Ishikawa (cell line): ENCODE data around the gene PAPSS1.

Source experiments
- CEBPB ChIP-seq: IDR thresholded peaks from 2 replicates; pipeline ENCODE4 v1.6.1; 2012
- CREB1 ChIP-seq: IDR thresholded peaks from 2 replicates; pipeline ENCODE4 v1.6.1; 2012; ENCODE audit warnings: low read depth
- EGR1 ChIP-seq: IDR thresholded peaks from 2 replicates; pipeline ENCODE4 v1.6.1; 2012
- EP300 ChIP-seq: IDR thresholded peaks from 2 replicates; pipeline ENCODE4 v1.6.1; 2012; ENCODE audit warnings: borderline replicate concordance
- FOXM1 ChIP-seq: IDR thresholded peaks from 2 replicates; pipeline ENCODE4 v1.6.1; 2012; ENCODE audit warnings: low read depth, borderline replicate concordance
- NFIC ChIP-seq: IDR thresholded peaks from 2 replicates; pipeline ENCODE4 v1.6.1; 2012
- RAD21 ChIP-seq: IDR thresholded peaks from 2 replicates; pipeline ENCODE4 v1.6.1; 2012; ENCODE audit warnings: low read depth
- TAF1 ChIP-seq: IDR thresholded peaks from 2 replicates; pipeline ENCODE4 v1.6.1; 2012; ENCODE audit warnings: low read depth, mild to moderate bottlenecking
- TCF12 ChIP-seq: IDR thresholded peaks from 2 replicates; pipeline ENCODE4 v1.6.1; 2012; ENCODE audit warnings: low read depth
- TEAD4 ChIP-seq: IDR thresholded peaks from 2 replicates; pipeline ENCODE4 v1.6.1; 2012
- YY1 ChIP-seq: IDR thresholded peaks from 2 replicates; pipeline ENCODE4 v1.6.1; 2012; ENCODE audit warnings: low read depth
- ZBTB7A ChIP-seq: IDR thresholded peaks from 2 replicates; pipeline ENCODE4 v1.6.1; 2012; ENCODE audit warnings: low read depth
- TF ChIP-seq, protein P1 (sequence below): IDR thresholded peaks from 2 replicates; pipeline ENCODE4 v1.6.1; 2012
- TF ChIP-seq, protein P2 (sequence below): IDR thresholded peaks from 2 replicates; pipeline ENCODE4 v1.6.1; 2012; ENCODE audit warnings: low read depth, mild to moderate bottlenecking
- TF ChIP-seq, protein P3 (sequence below): IDR thresholded peaks from 2 replicates; pipeline ENCODE4 v1.6.1; 2012

The PAPSS1 gene

DNA sequence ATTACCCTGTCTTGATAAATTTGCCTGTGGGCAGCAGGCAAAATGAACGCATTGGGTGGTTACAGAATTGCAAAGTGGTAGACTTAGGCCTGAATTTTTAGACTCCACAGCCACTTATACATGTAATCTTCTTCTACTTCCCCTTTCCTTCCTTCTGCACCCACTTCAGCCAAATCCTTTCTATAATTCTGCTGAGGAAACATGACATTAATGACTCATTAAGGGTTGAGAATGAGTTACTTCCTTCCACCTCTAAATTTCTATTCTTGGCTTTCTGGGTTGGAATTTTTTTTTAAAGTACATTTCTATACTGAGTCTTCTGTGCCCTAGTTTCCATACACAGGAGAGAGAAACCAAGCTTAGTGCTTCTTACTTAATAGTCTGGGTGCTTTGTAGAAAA is 10.1 kb downstream of the PAPSS1 start:
- TF ChIP-seq TAF1, result no peak
- no peak for TF ChIP-seq FOXM1

DNA sequence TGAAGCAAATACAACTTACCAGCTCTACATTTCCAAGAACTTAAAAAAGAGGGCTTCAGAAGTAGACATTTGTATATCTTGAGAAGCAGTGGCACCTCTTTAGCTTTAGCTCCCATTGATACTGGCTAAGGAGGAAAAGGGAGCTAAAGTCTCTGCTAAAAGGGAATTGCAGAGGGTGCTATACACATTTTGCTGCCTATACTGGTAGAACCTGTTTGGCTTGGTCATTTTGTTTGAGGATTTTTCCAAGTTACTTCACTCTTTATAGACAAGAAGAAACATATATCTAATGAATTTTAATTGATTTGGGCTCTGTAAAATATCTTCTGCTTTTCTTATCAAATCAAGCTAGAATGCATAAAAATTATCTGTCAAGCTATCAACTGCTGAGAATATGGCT is 11.8 kb downstream of the PAPSS1 start:
- TF ChIP-seq EP300, result no peak
- no peak for TF ChIP-seq EGR1
- no peak for TF ChIP-seq NFIC
- no peak for TF ChIP-seq TAF1
- TF ChIP-seq, protein P1, sequence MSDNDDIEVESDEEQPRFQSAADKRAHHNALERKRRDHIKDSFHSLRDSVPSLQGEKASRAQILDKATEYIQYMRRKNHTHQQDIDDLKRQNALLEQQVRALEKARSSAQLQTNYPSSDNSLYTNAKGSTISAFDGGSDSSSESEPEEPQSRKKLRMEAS, result no peak
- no peak for TF ChIP-seq YY1
- TF ChIP-seq CREB1, result no peak
- TF ChIP-seq TEAD4, result no peak
- TF ChIP-seq RAD21, result no peak
- TF ChIP-seq ZBTB7A, result no peak
- TF ChIP-seq, protein P2, sequence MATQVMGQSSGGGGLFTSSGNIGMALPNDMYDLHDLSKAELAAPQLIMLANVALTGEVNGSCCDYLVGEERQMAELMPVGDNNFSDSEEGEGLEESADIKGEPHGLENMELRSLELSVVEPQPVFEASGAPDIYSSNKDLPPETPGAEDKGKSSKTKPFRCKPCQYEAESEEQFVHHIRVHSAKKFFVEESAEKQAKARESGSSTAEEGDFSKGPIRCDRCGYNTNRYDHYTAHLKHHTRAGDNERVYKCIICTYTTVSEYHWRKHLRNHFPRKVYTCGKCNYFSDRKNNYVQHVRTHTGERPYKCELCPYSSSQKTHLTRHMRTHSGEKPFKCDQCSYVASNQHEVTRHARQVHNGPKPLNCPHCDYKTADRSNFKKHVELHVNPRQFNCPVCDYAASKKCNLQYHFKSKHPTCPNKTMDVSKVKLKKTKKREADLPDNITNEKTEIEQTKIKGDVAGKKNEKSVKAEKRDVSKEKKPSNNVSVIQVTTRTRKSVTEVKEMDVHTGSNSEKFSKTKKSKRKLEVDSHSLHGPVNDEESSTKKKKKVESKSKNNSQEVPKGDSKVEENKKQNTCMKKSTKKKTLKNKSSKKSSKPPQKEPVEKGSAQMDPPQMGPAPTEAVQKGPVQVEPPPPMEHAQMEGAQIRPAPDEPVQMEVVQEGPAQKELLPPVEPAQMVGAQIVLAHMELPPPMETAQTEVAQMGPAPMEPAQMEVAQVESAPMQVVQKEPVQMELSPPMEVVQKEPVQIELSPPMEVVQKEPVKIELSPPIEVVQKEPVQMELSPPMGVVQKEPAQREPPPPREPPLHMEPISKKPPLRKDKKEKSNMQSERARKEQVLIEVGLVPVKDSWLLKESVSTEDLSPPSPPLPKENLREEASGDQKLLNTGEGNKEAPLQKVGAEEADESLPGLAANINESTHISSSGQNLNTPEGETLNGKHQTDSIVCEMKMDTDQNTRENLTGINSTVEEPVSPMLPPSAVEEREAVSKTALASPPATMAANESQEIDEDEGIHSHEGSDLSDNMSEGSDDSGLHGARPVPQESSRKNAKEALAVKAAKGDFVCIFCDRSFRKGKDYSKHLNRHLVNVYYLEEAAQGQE, result no peak
- no peak for TF ChIP-seq TCF12
- no peak for TF ChIP-seq FOXM1
- TF ChIP-seq CEBPB, result no peak
- TF ChIP-seq, protein P3, sequence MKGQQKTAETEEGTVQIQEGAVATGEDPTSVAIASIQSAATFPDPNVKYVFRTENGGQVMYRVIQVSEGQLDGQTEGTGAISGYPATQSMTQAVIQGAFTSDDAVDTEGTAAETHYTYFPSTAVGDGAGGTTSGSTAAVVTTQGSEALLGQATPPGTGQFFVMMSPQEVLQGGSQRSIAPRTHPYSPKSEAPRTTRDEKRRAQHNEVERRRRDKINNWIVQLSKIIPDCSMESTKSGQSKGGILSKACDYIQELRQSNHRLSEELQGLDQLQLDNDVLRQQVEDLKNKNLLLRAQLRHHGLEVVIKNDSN, result no peak

DNA sequence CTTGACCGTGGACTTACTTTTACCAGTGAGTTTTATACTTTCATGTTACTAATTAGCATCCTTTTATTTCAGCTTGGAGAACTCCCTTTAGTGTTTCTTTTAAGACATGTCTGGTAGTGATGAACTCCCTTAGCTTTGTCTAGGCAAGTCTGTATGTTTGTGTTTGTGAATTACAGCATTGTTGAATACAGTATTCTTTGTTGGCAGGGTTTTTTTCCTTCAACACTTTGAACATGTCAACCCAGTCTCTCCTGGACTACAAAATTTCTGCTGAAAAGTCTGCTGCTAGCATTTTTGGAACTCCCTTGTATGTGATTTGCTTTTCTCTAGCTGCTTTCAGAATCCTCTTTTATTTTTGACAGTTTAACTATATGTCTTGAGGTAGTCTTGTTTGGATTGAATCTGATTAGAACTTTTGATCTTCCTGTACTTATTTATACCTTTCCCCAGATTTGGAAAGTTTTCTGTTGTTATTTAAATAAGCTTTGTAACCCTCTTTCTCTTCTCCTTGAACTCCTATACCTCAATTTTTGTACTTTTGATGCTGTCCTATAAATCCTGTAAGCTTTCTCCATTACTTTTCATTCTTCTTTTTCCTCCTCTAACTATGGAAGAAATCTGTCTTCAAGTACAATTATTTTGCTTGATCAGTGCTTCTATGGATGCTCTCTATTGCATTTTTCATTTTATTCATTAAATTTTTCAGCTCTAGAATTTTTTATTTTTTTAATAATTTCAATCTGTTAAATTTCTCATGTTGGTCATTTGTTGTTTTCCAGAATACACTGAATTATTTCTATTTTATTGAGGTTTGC is 14.1 kb downstream of the PAPSS1 start:
- TF ChIP-seq TEAD4 (no peak), NFIC (no peak), EGR1 (no peak), CEBPB (no peak), EP300 (no peak), RAD21 (no peak), TAF1 (no peak), ZBTB7A (no peak), CREB1 (no peak), FOXM1 (no peak), YY1 (no peak), TCF12 (no peak)
- TF ChIP-seq, protein P1, result no peak
- TF ChIP-seq, protein P3, result no peak
- TF ChIP-seq, protein P2, result no peak

DNA sequence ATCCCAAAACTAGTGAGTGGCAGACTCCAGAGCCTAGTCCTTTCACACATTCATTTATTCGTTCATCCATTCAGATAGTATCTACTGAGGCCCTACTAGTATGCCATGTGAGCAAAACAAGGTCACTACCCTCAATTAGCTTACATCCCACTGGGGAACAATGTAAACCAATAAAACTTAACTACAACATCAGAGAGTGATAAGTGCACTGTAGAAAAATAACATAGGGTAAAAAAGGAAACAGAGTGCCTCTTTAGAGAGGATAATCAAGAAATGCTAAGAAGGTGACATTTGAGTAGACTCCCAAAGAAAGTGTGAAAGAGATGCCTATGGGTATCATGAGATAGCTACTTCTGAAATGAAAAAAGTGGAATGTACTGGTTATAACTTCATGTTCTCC is 18.5 kb downstream of the PAPSS1 start:
- TF ChIP-seq, protein P3, result no peak

DNA sequence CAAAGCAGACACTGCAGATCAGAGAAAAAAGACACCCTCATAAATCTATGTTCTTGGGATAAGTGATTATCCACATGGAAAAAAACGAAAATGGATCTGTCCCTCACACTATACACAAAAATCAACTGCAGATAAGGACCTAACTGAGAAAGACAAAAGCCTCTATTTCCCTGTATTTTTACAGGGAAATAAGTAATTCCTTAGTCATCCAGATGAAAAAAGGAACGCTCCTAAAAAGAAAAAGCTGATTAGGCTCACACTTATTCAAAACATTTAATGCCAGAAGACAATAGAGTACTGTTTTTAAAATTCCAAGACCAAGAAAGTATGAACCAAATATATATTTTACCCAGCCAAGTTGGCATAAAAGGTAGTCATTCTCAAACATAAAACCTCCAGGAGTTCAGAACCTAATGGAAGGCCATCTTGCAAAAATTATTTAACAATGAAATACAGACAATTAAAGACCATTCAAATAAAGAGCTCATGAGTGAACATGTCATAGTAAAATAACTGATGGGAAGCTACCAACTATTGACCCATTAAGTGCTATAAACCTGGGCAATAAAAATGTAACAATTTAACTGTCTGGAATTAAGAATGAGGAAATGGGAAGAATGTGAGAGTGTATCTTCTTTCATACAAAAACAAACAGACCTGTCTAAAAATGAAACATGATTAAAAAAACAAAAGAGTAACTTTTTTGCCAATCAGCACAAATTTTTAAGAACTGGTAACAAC is 20.4 kb downstream of the PAPSS1 start:
- TF ChIP-seq, protein P1, result no peak
- TF ChIP-seq CREB1, result no peak
- no peak for TF ChIP-seq TCF12
- TF ChIP-seq, protein P2, result no peak
- no peak for TF ChIP-seq TEAD4
- TF ChIP-seq, protein P3, result no peak
- no peak for TF ChIP-seq NFIC
- TF ChIP-seq YY1, result no peak
- no peak for TF ChIP-seq EGR1
- no peak for TF ChIP-seq CEBPB
- no peak for TF ChIP-seq TAF1
